ENCODE measurements around the gene RTN4RL1. TPM values are rescaled to one million over a fixed set of nuclear protein-coding genes. Genes with fewer than 3 reads are reported as not detected.

The RTN4RL1 gene
- total RNA-seq, 1 donor, result 0.27 TPM

DNA sequence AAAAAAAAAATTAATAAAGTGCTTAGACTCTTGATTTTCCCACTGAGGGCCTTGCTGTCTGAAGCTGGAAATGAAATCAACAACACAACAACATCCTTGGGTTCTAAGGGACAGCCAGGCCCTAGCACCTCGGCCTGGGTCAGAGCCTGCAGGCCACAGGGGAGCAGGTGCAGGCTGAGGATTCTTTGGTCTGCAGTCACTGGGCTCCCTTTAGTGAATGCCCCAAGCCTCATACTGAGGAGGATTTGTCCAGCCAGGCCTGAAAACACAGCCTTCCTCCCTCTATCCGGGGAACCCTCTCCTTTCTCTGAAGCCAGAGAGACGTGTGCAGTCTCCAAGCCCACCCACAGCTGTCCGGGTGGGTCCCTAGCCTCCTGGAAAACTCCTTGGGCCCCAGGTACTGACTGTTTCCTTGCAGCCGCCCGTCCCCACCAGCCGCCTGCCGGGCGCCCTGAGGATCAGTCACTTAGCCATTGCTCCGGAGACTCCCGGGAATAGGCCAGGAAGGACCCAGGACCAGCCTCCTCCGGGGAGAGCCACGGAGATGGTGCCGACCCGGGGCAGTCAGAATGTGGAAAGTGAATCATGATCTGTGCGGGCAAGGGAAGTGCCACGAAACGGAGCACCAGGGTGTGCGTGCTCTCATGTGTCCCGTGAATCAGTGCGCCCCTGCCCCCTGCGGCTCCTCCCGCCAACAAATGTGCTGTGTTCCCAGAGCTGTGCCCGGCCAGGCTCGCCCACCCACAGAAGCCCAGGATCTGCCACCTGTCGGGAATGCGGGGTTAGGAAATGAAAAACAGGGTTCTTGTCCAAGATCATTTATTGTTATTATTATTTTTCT, 91.0 kb downstream of the RTN4RL1 start:
- DNase-seq (ENCODE audit: low read depth), result no peak
- H3K4me3 ChIP-seq (ENCODE audit: low read depth, low read length), result no peak overlapping the region
- TF ChIP-seq CTCF (IDR thresholded peaks at IDR 0.05; ENCODE audit: insufficient read depth, low read length), result no peak

DNA sequence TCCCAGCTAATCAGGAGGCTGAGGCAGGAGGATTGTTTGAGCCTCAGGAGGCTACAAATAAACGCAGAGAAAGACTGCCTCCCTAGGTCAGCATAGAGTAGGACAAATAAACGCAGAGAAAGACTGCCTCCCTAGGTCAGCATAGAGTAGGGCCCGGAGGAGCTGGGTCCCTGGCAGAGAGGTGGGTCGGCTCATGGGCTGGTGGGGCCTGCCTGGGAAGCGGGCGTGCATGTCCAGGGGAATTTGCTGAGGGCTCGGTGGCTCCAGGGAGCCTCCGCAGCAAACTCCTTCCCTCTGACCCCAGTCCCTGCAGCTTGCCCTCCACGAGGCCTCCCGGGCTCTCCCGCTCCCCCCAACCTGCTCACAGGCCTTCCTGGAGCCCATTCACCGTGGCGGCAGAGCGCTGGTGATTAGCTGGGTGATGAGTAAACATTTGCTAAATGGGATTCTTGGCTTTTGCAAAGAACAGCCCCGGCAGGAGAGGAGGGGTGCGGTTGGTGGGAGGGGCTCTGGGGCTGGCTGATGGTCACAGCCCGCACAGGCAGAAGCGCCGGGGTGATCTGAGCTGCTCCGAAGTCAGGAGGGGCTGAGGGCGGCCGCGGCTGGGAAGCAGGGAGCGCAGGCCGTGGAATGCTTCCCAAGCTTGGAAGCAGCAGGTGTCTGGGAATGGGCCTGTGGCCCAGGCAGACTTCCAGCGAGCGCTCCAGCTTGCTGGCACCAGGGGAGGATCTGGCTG, 93.1 kb downstream of the RTN4RL1 start:
- no peak for TF ChIP-seq CTCF (IDR thresholded peaks at IDR 0.05; ENCODE audit: insufficient read depth, low read length)
- no peak overlapping the region for H3K4me3 ChIP-seq (ENCODE audit: low read depth, low read length)
- peak; percentile 16 for DNase-seq (ENCODE audit: low read depth)

GRCh38 chr17:1930337-1930645, 94.8 kb downstream of the RTN4RL1 start:
- DNase-seq (ENCODE audit: low read depth), result no peak
- no peak for TF ChIP-seq CTCF (IDR thresholded peaks at IDR 0.05; ENCODE audit: insufficient read depth, low read length)
- H3K4me3 ChIP-seq (ENCODE audit: low read depth, low read length), result no peak overlapping the region

GRCh38 chr17:1928976-1929375, 96.2 kb downstream of the RTN4RL1 start:
- no peak for DNase-seq (ENCODE audit: low read depth)
- H3K4me3 ChIP-seq (ENCODE audit: low read depth, low read length), result no peak overlapping the region
- TF ChIP-seq CTCF (IDR thresholded peaks at IDR 0.05; ENCODE audit: insufficient read depth, low read length), result no peak

GRCh38 chr17:1920948-1921351, 104.2 kb downstream of the RTN4RL1 start:
- TF ChIP-seq CTCF (IDR thresholded peaks at IDR 0.05; ENCODE audit: insufficient read depth, low read length), result no peak

GRCh38 chr17:1919201-1919600, 105.9 kb downstream of the RTN4RL1 start:
- H3K4me3 ChIP-seq (ENCODE audit: low read depth, low read length), result no peak overlapping the region
- no peak for DNase-seq (ENCODE audit: low read depth)
- TF ChIP-seq CTCF (IDR thresholded peaks at IDR 0.05; ENCODE audit: insufficient read depth, low read length), result no peak

More at GRCh38 chr17:1920948-1921351, 104.2 kb downstream of the RTN4RL1 start:
- no peak overlapping the region for H3K4me3 ChIP-seq (ENCODE audit: low read depth, low read length)
- DNase-seq (ENCODE audit: low read depth), result no peak

Measured in fibroblast of the aortic adventitia (primary cell).